WI38 (cell line): ENCODE measurements around the gene CHPF.
A peak's percentile ranks its signal among the peaks of the same experiment; 100 is the strongest.

ENCODE experiments used
- H3K4me3 ChIP-seq: 2 replicates; pipeline ENCODE4 v1.5.1; 2011; ENCODE audit warnings: low read depth, mild to moderate bottlenecking, control low read depth, low read length
- CTCF ChIP-seq: IDR thresholded peaks from 2 replicates; pipeline ENCODE4 v1.5.1; 2012; ENCODE audit warnings: low read depth, mild to moderate bottlenecking, control low read depth, low read length

CHPF gene

GRCh38 chr2:219509780-219510511, 33.7 kb downstream of the CHPF start:
- peak; percentile 91 for TF ChIP-seq CTCF
- H3K4me3 ChIP-seq = peak overlapping the region; percentile 34

GRCh38 chr2:219508971-219509779, 34.4 kb downstream of the CHPF start:
- TF ChIP-seq CTCF = no peak
- no peak overlapping the region; the same call in 1 of the 2 replicates for H3K4me3 ChIP-seq

GRCh38 chr2:219508444-219508734, 35.2 kb downstream of the CHPF start:
- H3K4me3 ChIP-seq = no peak overlapping the region
- TF ChIP-seq CTCF = no peak

GRCh38 chr2:219507581-219508443, 35.8 kb downstream of the CHPF start:
- TF ChIP-seq CTCF = no peak
- no peak overlapping the region for H3K4me3 ChIP-seq

- TF ChIP-seq CTCF = no peak
- no peak overlapping the region for H3K4me3 ChIP-seq
Measured at GRCh38 chr2:219506802-219507526, 36.6 kb downstream of the CHPF start.

- H3K4me3 ChIP-seq = no peak overlapping the region
- no peak for TF ChIP-seq CTCF
Measured at GRCh38 chr2:219506153-219506801, 37.3 kb downstream of the CHPF start.
